Keratinocyte (primary cell): ENCODE results near the gene RNF166. TPM values are rescaled to one million over a fixed set of nuclear protein-coding genes. Genes with fewer than 3 reads are reported as not detected.

Experiments
- DNase-seq: peaks from one replicate; pipeline ENCODE4 v3.0.0-alpha.2; 2011; ENCODE audit warnings: low read depth, missing footprints, low spot score
- FAIRE-seq: peaks from 2 replicates; lab custom pipeline; 2011; peaks lifted over from hg19 to GRCh38; lab: Jason Lieb, UNC
- H2AFZ ChIP-seq: 2 replicates; pipeline ENCODE4 v1.6.0; 2012; ENCODE audit warnings: low read length, control low read depth, inconsistent platforms; ENCODE audit not compliant: control insufficient read depth
- H3K27ac ChIP-seq: 2 replicates; pipeline ENCODE4 v1.5.1; 2011; ENCODE audit warnings: low read length; ENCODE audit not compliant: control insufficient read depth, insufficient read depth
- H3K27me3 ChIP-seq: 3 replicates; pipeline ENCODE4 v1.6.0; 2011; ENCODE audit warnings: low read length; ENCODE audit not compliant: control insufficient read depth, insufficient read depth; ENCODE audit errors: extremely low read depth
- H3K36me3 ChIP-seq, 2 experiments: 2 replicates in 1 of 2; 3 replicates in 1 of 2; pipeline ENCODE4 v1.5.1; 2011; ENCODE audit warnings: low read length in 2 of 2, mild to moderate bottlenecking in 1 of 2; ENCODE audit not compliant: control insufficient read depth in 2 of 2, insufficient read depth in 2 of 2; ENCODE audit errors: extremely low read depth in 1 of 2
- H3K4me1 ChIP-seq: 3 replicates; pipeline ENCODE4 v1.5.1; 2011; ENCODE audit warnings: low read length; ENCODE audit not compliant: control insufficient read depth, insufficient read depth; ENCODE audit errors: extremely low read depth
- H3K4me2 ChIP-seq: 3 replicates; pipeline ENCODE4 v1.6.0; 2011; ENCODE audit warnings: low read depth, low read length; ENCODE audit not compliant: control insufficient read depth, insufficient read depth; ENCODE audit errors: extremely low read depth
- H3K4me3 ChIP-seq, 3 experiments: fragments of 200-600 bp in 1 of 3; sonication (generic) in 1 of 3; 2 replicates in 2 of 3; 3 replicates in 1 of 3; pipeline ENCODE4 v1.5.1; 2011 to 2016; ENCODE audit warnings: low read length in 3 of 3, mild to moderate bottlenecking in 3 of 3, control low read depth in 2 of 3, inconsistent platforms in 1 of 3, low read depth in 1 of 3, mixed read lengths in 1 of 3, mixed run types in 1 of 3, moderate library complexity in 1 of 3; ENCODE audit not compliant: control insufficient read depth in 2 of 3, insufficient read depth in 2 of 3; ENCODE audit errors: extremely low read depth in 1 of 3
- H3K79me2 ChIP-seq: 2 replicates; pipeline ENCODE4 v1.6.0; 2012; ENCODE audit warnings: low read length; ENCODE audit not compliant: control insufficient read depth, insufficient read depth
- H3K9ac ChIP-seq: 3 replicates; pipeline ENCODE4 v1.6.0; 2011; ENCODE audit warnings: low read length; ENCODE audit not compliant: control insufficient read depth, insufficient read depth; ENCODE audit errors: extremely low read depth
- H3K9me1 ChIP-seq: 3 replicates; pipeline ENCODE4 v1.6.0; 2011; ENCODE audit warnings: low read length; ENCODE audit not compliant: control insufficient read depth, insufficient read depth; ENCODE audit errors: extremely low read depth
- H3K9me3 ChIP-seq: 2 replicates; pipeline ENCODE4 v1.5.1; 2012; ENCODE audit warnings: low read depth, low read length; ENCODE audit not compliant: control insufficient read depth
- H4K20me1 ChIP-seq: 3 replicates; pipeline ENCODE4 v1.6.0; 2011; ENCODE audit warnings: low read length; ENCODE audit not compliant: control insufficient read depth, insufficient read depth; ENCODE audit errors: extremely low read depth
- CTCF ChIP-seq, 3 experiments: IDR thresholded peaks in 1 of 3; conservative IDR thresholded peaks in 1 of 3; optimal IDR thresholded peaks in 1 of 3; 2 replicates in 2 of 3; 3 replicates in 1 of 3; pipeline versions ENCODE3 to v1.5.1; 2011; ENCODE audit warnings: low read length in 3 of 3, mild to moderate bottlenecking in 3 of 3, moderate library complexity in 2 of 3, control low read depth in 1 of 3, inconsistent platforms in 1 of 3; ENCODE audit not compliant: insufficient read depth in 2 of 3; ENCODE audit errors: extremely low read depth in 1 of 3
- EZH2 ChIP-seq: IDR thresholded peaks from one replicate; pipeline ENCODE4 v1.6.1; 2012; ENCODE audit warnings: inconsistent platforms, mild to moderate bottlenecking, low read length, moderate library complexity
- dilution Hi-C: fragments of 300-500 bp; cut with MboI; formaldehyde crosslinking; loops from one replicate; pipeline ENCODE4 v1.7.0; 2020; ENCODE audit warnings: low sequenced_read_pairs; ENCODE audit not compliant: extremely low pct_ligation_motif_present
- polyA plus RNA-seq, 5 experiments: library from polyadenylated mRNA; depleted of rRNA in 3 of 5; stranded (reverse) in 3 of 5; stranded (forward) in 1 of 5; unstranded in 1 of 5; fragments of >200 nt; gene quantifications; 1 replicate in 1 of 5; 2 replicates in 3 of 5; 3 replicates in 1 of 5; pipeline versions ENCODE4 v1.2.1 to v1.2.3, GENCODE V29; 2011 to 2012; ENCODE audit warnings: missing spikeins in 2 of 5, low read depth in 1 of 5, low replicate concordance in 1 of 5

RNF166 gene
- polyA plus RNA-seq, 1 donor (not counting 4 experiments of a cell fraction or from before 2014, with no cell fraction given), result 3.4 TPM

GRCh38 chr16:88754109-88754911 is 48.1 kb upstream of the RNF166 start:
- TF ChIP-seq EZH2, result no peak
- TF ChIP-seq CTCF (optimal IDR thresholded peaks at IDR 0.05 in 1 of 3, IDR thresholded peaks at IDR 0.05 in 1 of 3, conservative IDR thresholded peaks at IDR 0.05 in 1 of 3; ENCODE audit: extremely low read depth in 1 of 3, insufficient read depth in 2 of 3, low read length in 3 of 3), result no peak
- Histone ChIP-seq H3K4me2 (peak overlapping the region; percentile 81), H2AFZ (no peak overlapping the region), H3K27ac (peak overlapping the region; percentile 61), H3K9me3 (no peaks in the 10 kb centered on the region), H3K79me2 (peaks cover 78% of the 10 kb centered on the region), H3K9me1 (no peaks in the 10 kb centered on the region), H3K4me3 (no peak overlapping the region), H3K4me1 (peaks cover 26% of the 10 kb centered on the region), H3K9ac (peak overlapping the region; percentile 67), H3K27me3 (no peaks in the 10 kb centered on the region), H4K20me1 (peaks cover 16% of the 10 kb centered on the region), H3K36me3 (peaks cover 11 to 21% of the 10 kb centered on the region in 2 experiments)
- DNase-seq, result no peak
- no peak for FAIRE-seq
- dilution Hi-C loops, result loop anchor here (25.0 kb wide), 1 partner anchor 92 kb away; the partner anchor contains the start of genes CYBA and MVD

GRCh38 chr16:88753602-88754001 is 47.4 kb upstream of the RNF166 start:
- Histone ChIP-seq H3K27me3 (no peaks in the 10 kb centered on the region), H3K4me1 (peaks cover 26% of the 10 kb centered on the region), H4K20me1 (peaks cover 16% of the 10 kb centered on the region), H3K9me1 (no peaks in the 10 kb centered on the region), H3K4me2 (no peak overlapping the region), H3K9me3 (no peaks in the 10 kb centered on the region), H3K79me2 (peaks cover 72% of the 10 kb centered on the region), H3K4me3 (no peak overlapping the region), H3K36me3 (peaks cover 7 to 15% of the 10 kb centered on the region in 2 experiments), H3K9ac (peak overlapping the region; percentile 15), H3K27ac (no peak overlapping the region), H2AFZ (no peak overlapping the region)
- TF ChIP-seq CTCF (optimal IDR thresholded peaks at IDR 0.05 in 1 of 3, IDR thresholded peaks at IDR 0.05 in 1 of 3, conservative IDR thresholded peaks at IDR 0.05 in 1 of 3; ENCODE audit: extremely low read depth in 1 of 3, insufficient read depth in 2 of 3, low read length in 3 of 3), result peak in 1 of 3 experiments; percentile 6
- TF ChIP-seq EZH2, result no peak
- dilution Hi-C loops, result loop anchor here (25.0 kb wide), 1 partner anchor 91 kb away; the partner anchor contains the start of genes CYBA and MVD
- no peak for FAIRE-seq
- DNase-seq, result no peak
